KG1 (cell line): ENCODE results near the gene KCNJ18.
"Not testable (repeated sequence)": the region's sequence is repeated elsewhere in the genome, so short reads cannot be mapped to it uniquely, and the experiment has no call there.

ENCODE experiments used
- DNase-seq: peaks from one replicate; lab custom pipeline; 2025; lab: John Stamatoyannopoulos, UW

Gene KCNJ18

GRCh38 chr17:21703891-21704872, 11.9 kb downstream of the KCNJ18 start:
- DNase-seq = not testable (repeated sequence)

- DNase-seq = no peak
Observed at GRCh38 chr17:21705021-21705601, 12.8 kb downstream of the KCNJ18 start.

- DNase-seq = not testable (repeated sequence)
Observed at GRCh38 chr17:21705746-21706145, 13.4 kb downstream of the KCNJ18 start.

GRCh38 chr17:21706546-21706945, 14.2 kb downstream of the KCNJ18 start:
- not testable (repeated sequence) for DNase-seq

GRCh38 chr17:21707131-21707530, 14.8 kb downstream of the KCNJ18 start:
- not testable (repeated sequence) for DNase-seq

- DNase-seq = not testable (repeated sequence)
Observed at GRCh38 chr17:21707711-21708611, 15.6 kb downstream of the KCNJ18 start.

- DNase-seq = not testable (repeated sequence)
Observed at GRCh38 chr17:21708612-21709535, 16.6 kb downstream of the KCNJ18 start.

- DNase-seq = not testable (repeated sequence)
Observed at GRCh38 chr17:21709994-21710393, 17.7 kb downstream of the KCNJ18 start.

- not testable (repeated sequence) for DNase-seq
Observed at GRCh38 chr17:21710486-21710885, 18.2 kb downstream of the KCNJ18 start.

- DNase-seq = no peak
Observed at GRCh38 chr17:21711182-21711581, 18.9 kb downstream of the KCNJ18 start.

GRCh38 chr17:21713020-21713419, 20.7 kb downstream of the KCNJ18 start:
- DNase-seq = not testable (repeated sequence)

- DNase-seq = not testable (repeated sequence)
Observed at GRCh38 chr17:21713631-21714030, 21.3 kb downstream of the KCNJ18 start.

- DNase-seq = not testable (repeated sequence)
Observed at GRCh38 chr17:21714676-21715075, 22.4 kb downstream of the KCNJ18 start.

GRCh38 chr17:21715877-21716276, 23.6 kb downstream of the KCNJ18 start:
- not testable (repeated sequence) for DNase-seq

GRCh38 chr17:21718971-21719370, 26.6 kb downstream of the KCNJ18 start:
- not testable (repeated sequence) for DNase-seq

- not testable (repeated sequence) for DNase-seq
Observed at GRCh38 chr17:21719511-21720226, 27.3 kb downstream of the KCNJ18 start.

GRCh38 chr17:21720566-21720965, 28.2 kb downstream of the KCNJ18 start:
- not testable (repeated sequence) for DNase-seq

GRCh38 chr17:21722268-21722667, 29.9 kb downstream of the KCNJ18 start:
- not testable (repeated sequence) for DNase-seq

GRCh38 chr17:21724216-21725006, 32.1 kb downstream of the KCNJ18 start:
- DNase-seq = not testable (repeated sequence)
